CD8-positive, alpha-beta memory T cell (primary cell): ENCODE measurements around the gene POLR2E. TPM values are rescaled to one million over a fixed set of nuclear protein-coding genes. Genes with fewer than 3 reads are reported as not detected.

Source experiments
- polyA plus RNA-seq: library from polyadenylated mRNA; unstranded; fragments of 300-500 nt; fragmentation: Illumina TruSeq; gene quantifications from one replicate; pipeline ENCODE4 v1.2.3, GENCODE V29; 2021
- total RNA-seq, 2 experiments: library from RNA; stranded (reverse); gene quantifications; one replicate each; pipeline ENCODE4 v1.2.3, GENCODE V29; 2021

The POLR2E gene
- total and polyA plus RNA-seq, 3 experiments from 2014 or later: 249 to 278 (median 270) TPM

Other genes starting within 250 kb of the POLR2E start
- gene ELANE, start 243.1 kb downstream of the POLR2E start, total RNA-seq: not detected
- gene ELANE, start 243.1 kb downstream of the POLR2E start, polyA plus RNA-seq: not detected
- 1 to 10 TPM in 1 of 2 experiments, under 1 TPM in 1; 0.89 to 1.5 TPM for gene CFD, start 235.7 kb downstream of the POLR2E start, total RNA-seq
- gene CFD, start 235.7 kb downstream of the POLR2E start, polyA plus RNA-seq: 6.9 TPM
- gene MED16, start 202.2 kb downstream of the POLR2E start, total RNA-seq: 10 to 100 TPM; 57.4 to 59.4 TPM
- gene MED16, start 202.2 kb downstream of the POLR2E start, polyA plus RNA-seq: 109 TPM
- not detected for gene RNU6-9, start 201.9 kb downstream of the POLR2E start, total RNA-seq
- not detected for gene RNU6-9, start 201.9 kb downstream of the POLR2E start, polyA plus RNA-seq
- 10 to 100 TPM; 60.7 to 65.2 TPM for gene R3HDM4, start 182.2 kb downstream of the POLR2E start, total RNA-seq
- gene R3HDM4, start 182.2 kb downstream of the POLR2E start, polyA plus RNA-seq: 197 TPM
- 1 to 10 TPM; 1.2 to 2.3 TPM for gene KISS1R, start 178.0 kb downstream of the POLR2E start, total RNA-seq
- gene KISS1R, start 178.0 kb downstream of the POLR2E start, polyA plus RNA-seq: 0.49 TPM
- gene ARID3A, start 169.3 kb downstream of the POLR2E start, total RNA-seq: 10 to 100 TPM; 12.8 to 15.9 TPM
- 0.49 TPM for gene ARID3A, start 169.3 kb downstream of the POLR2E start, polyA plus RNA-seq
- 100 to 1,000 TPM; 108 to 133 TPM for gene WDR18, start 111.0 kb downstream of the POLR2E start, total RNA-seq
- gene WDR18, start 111.0 kb downstream of the POLR2E start, polyA plus RNA-seq: 61.3 TPM
- gene GRIN3B, start 95.0 kb downstream of the POLR2E start, total RNA-seq: not detected
- gene GRIN3B, start 95.0 kb downstream of the POLR2E start, polyA plus RNA-seq: not detected
- 100 to 1,000 TPM; 151 to 157 TPM for gene TMEM259, start 74.3 kb downstream of the POLR2E start, total RNA-seq
- gene TMEM259, start 74.3 kb downstream of the POLR2E start, polyA plus RNA-seq: 84.6 TPM
- not detected for gene RNU6-2, start 73.9 kb downstream of the POLR2E start, total RNA-seq
- not detected for gene RNU6-2, start 73.9 kb downstream of the POLR2E start, polyA plus RNA-seq
- gene CNN2, start 68.8 kb downstream of the POLR2E start, total RNA-seq: 10 to 100 TPM; 78.1 to 78.9 TPM
- 792 TPM for gene CNN2, start 68.8 kb downstream of the POLR2E start, polyA plus RNA-seq
- 10 to 100 TPM; 33.8 to 39.5 TPM for gene ABCA7, start 55.3 kb downstream of the POLR2E start, total RNA-seq
- 14.1 TPM for gene ABCA7, start 55.3 kb downstream of the POLR2E start, polyA plus RNA-seq
- 100 to 1,000 TPM; 212 to 220 TPM for gene ARHGAP45, start 28.2 kb downstream of the POLR2E start, total RNA-seq
- gene ARHGAP45, start 28.2 kb downstream of the POLR2E start, polyA plus RNA-seq: 478 TPM
- 100 to 1,000 TPM; 222 TPM for gene GPX4, start 8.6 kb upstream of the POLR2E start, total RNA-seq
- gene GPX4, start 8.6 kb upstream of the POLR2E start, polyA plus RNA-seq: 373 TPM
- gene SBNO2, start 78.9 kb upstream of the POLR2E start, total RNA-seq: 10 to 100 TPM; 59.0 to 61.0 TPM
- gene SBNO2, start 78.9 kb upstream of the POLR2E start, polyA plus RNA-seq: 4.3 TPM
- gene STK11, start 110.4 kb upstream of the POLR2E start, total RNA-seq: 10 to 100 TPM; 66.9 to 69.7 TPM
- 37.0 TPM for gene STK11, start 110.4 kb upstream of the POLR2E start, polyA plus RNA-seq
- gene CBARP, start 142.6 kb upstream of the POLR2E start, total RNA-seq: under 1 TPM; 0.22 to 0.80 TPM
- gene CBARP, start 142.6 kb upstream of the POLR2E start, polyA plus RNA-seq: not detected
- gene ATP5F1D, start 146.4 kb upstream of the POLR2E start, total RNA-seq: 100 to 1,000 TPM; 179 to 180 TPM
- 271 TPM for gene ATP5F1D, start 146.4 kb upstream of the POLR2E start, polyA plus RNA-seq
- 10 to 100 TPM; 39.8 to 45.3 TPM for gene MIDN, start 153.2 kb upstream of the POLR2E start, total RNA-seq
- 14.6 TPM for gene MIDN, start 153.2 kb upstream of the POLR2E start, polyA plus RNA-seq
- 100 to 1,000 TPM; 253 to 258 TPM for gene CIRBP, start 174.0 kb upstream of the POLR2E start, total RNA-seq
- 238 TPM for gene CIRBP, start 174.0 kb upstream of the POLR2E start, polyA plus RNA-seq
- gene FAM174C, start 180.2 kb upstream of the POLR2E start, total RNA-seq: 100 to 1,000 TPM; 113 TPM
- 100 TPM for gene FAM174C, start 180.2 kb upstream of the POLR2E start, polyA plus RNA-seq
- not detected for gene EFNA2, start 190.5 kb upstream of the POLR2E start, total RNA-seq
- not detected for gene EFNA2, start 190.5 kb upstream of the POLR2E start, polyA plus RNA-seq